Naive thymus-derived CD4-positive, alpha-beta T cell (primary cell): Measurements from ENCODE around the gene PHF19. TPM values are rescaled to one million over a fixed set of nuclear protein-coding genes. Genes with fewer than 3 reads are reported as not detected.

Source experiments
- ATAC-seq: fragments of 150-1000 bp; cut with Tn5 transposase; 2 replicates; pipeline ENCODE4 v1.10.0; 2021; ENCODE audit warnings: mild to moderate bottlenecking, moderate library complexity
- CTCF ChIA-PET: fragments of 350-600 bp; sonication (Branson Sonifier 250); formaldehyde crosslinking; loops from one replicate; lab custom pipeline; 2021; ENCODE audit warnings: antibody characterized with exemption; lab: Charles Lee
- POLR2A ChIA-PET: fragments of 350-600 bp; sonication (Branson Sonifier 250); formaldehyde crosslinking; loops from one replicate; lab custom pipeline; 2021; ENCODE audit warnings: antibody characterized with exemption, inconsistent platforms; lab: Charles Lee
- DNase-seq, 9 donors: peaks; one replicate each; pipeline versions ENCODE4 v3.0.0 to v3.0.0-alpha.2; 2020 to 2022; ENCODE audit warnings: mixed read lengths in 1 of 9
- H3K27ac ChIP-seq: one replicate; pipeline ENCODE4 v1.7.0; 2013; ENCODE audit warnings: mild to moderate bottlenecking, low read depth, low read length, moderate library complexity
- H3K27me3 ChIP-seq, 2 donors: one replicate each; pipeline ENCODE4 v1.7.0; 2013; ENCODE audit warnings: low read length in 2 of 2, mild to moderate bottlenecking in 2 of 2, moderate library complexity in 2 of 2; ENCODE audit not compliant: control insufficient read depth in 2 of 2, insufficient read depth in 2 of 2
- H3K36me3 ChIP-seq, 3 experiments: 1 replicate in 2 of 3; 2 replicates in 1 of 3; pipeline ENCODE4 v1.7.0; 2013; ENCODE audit warnings: low read length in 3 of 3, mild to moderate bottlenecking in 3 of 3, moderate library complexity in 1 of 3; ENCODE audit not compliant: insufficient read depth in 3 of 3, control insufficient read depth in 2 of 3
- H3K4me1 ChIP-seq, 2 donors: one replicate each; pipeline ENCODE4 v1.7.0; 2013; ENCODE audit warnings: low read length in 2 of 2, mild to moderate bottlenecking in 2 of 2, moderate library complexity in 1 of 2; ENCODE audit not compliant: control insufficient read depth in 2 of 2, insufficient read depth in 2 of 2
- H3K4me3 ChIP-seq: 2 replicates; pipeline ENCODE4 v1.7.0; 2013; ENCODE audit warnings: mild to moderate bottlenecking, low read length
- H3K9me3 ChIP-seq, 3 experiments: 1 replicate in 2 of 3; 2 replicates in 1 of 3; pipeline ENCODE4 v1.7.0; 2013; ENCODE audit warnings: low read length in 3 of 3; ENCODE audit not compliant: control insufficient read depth in 2 of 3
- H3K27ac Mint-ChIP-seq, 9 donors: one replicate each; pipeline ENCODE4 v1.8.0; 2020 to 2022; ENCODE audit warnings: mixed read lengths in 9 of 9, mild to moderate bottlenecking in 8 of 9, moderate library complexity in 5 of 9, inconsistent platforms in 2 of 9
- H3K27me3 Mint-ChIP-seq, 5 donors: one replicate each; pipeline ENCODE4 v1.8.0; 2021 to 2022; ENCODE audit warnings: mixed read lengths in 5 of 5, mild to moderate bottlenecking in 1 of 5
- H3K36me3 Mint-ChIP-seq, 5 donors: one replicate each; pipeline ENCODE4 v1.8.0; 2020 to 2022; ENCODE audit warnings: mixed read lengths in 5 of 5, mild to moderate bottlenecking in 3 of 5, inconsistent platforms in 1 of 5
- H3K4me1 Mint-ChIP-seq, 7 donors: one replicate each; pipeline ENCODE4 v1.8.0; 2020 to 2022; ENCODE audit warnings: mixed read lengths in 7 of 7, mild to moderate bottlenecking in 3 of 7, inconsistent platforms in 1 of 7
- H3K4me3 Mint-ChIP-seq, 10 donors: one replicate each; pipeline ENCODE4 v1.8.0; 2020 to 2022; ENCODE audit warnings: mild to moderate bottlenecking in 10 of 10, mixed read lengths in 10 of 10, moderate library complexity in 6 of 10, inconsistent platforms in 2 of 10
- H3K9me3 Mint-ChIP-seq, 11 donors: one replicate each; pipeline ENCODE4 v1.8.0; 2020 to 2022; ENCODE audit warnings: mixed read lengths in 11 of 11, mild to moderate bottlenecking in 4 of 11, inconsistent platforms in 1 of 11, moderate library complexity in 1 of 11
- intact Hi-C, 2 donors: fragments of 100-400 bp; cut with micrococcal nuclease; formaldehyde crosslinking; loops; one replicate each; pipeline ENCODE4 v1.15.1; 2023
- polyA plus RNA-seq, 2 donors: library from polyadenylated mRNA; unstranded; fragments of 300-500 nt; fragmentation: Illumina TruSeq; gene quantifications; one replicate each; pipeline ENCODE4 v1.2.3, GENCODE V29; 2021
- total RNA-seq, 6 experiments: library from RNA in 5 of 6; stranded (reverse) in 5 of 6; gene quantifications; 1 replicate in 5 of 6; 2 replicates in 1 of 6; pipeline ENCODE4 v1.2.3 and lab custom pipeline; 2021 to 2026

PHF19 gene
- total and polyA plus RNA-seq, 7 experiments from 2014 or later, result 13.1 to 271 (median 84.0) TPM

DNA sequence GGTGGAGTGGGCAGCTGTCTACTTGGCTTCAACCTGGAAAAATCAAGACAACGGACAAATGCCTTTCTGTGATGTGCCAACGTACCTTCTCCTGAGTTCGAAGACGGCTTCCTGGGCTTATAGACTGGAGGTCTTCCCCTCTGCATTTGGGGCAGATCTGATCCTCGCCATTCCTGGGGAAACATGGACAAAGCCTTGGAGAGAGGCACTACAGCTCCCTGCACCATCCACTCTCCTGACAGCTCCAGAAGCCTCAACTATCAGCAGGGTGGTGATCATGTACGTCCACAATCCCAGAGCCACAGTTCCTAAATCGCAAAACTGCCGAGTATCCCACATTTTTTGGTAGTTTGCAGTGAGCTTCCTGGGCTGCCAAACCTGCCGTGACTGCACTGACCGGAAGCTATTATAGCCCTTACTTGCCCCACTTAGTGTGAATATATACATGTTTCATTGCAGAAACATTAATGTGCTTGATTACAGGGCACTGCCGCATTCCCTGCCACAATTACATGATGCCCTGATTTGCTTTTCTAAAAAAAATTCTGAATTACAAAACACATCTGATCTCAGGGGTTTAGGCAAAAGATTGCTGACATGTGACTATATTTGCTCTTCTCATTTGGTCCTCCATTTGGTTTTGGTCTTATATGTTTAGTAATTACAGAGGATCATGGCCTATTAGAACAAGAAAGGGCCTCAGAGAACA lies 46.8 kb upstream of the PHF19 start:
- DNase-seq (no peak), ATAC-seq (no peak)
- peak overlapping the region; percentile 97 for H3K27ac ChIP-seq
- no peaks in the 10 kb centered on the region for H3K27me3 ChIP-seq
- Mint-ChIP-seq H3K27me3 (no peaks in the 10 kb centered on the region), H3K36me3 (peaks cover 14 to 61% (median 22%) of the 10 kb centered on the region in 5 donors), H3K27ac (peak overlapping the region; percentile 62 to 100 (median 99)), H3K4me3 (peak overlapping the region; percentile 90 to 100 (median 96)), H3K9me3 (no peaks in the 10 kb centered on the region), H3K4me1 (peaks cover 72 to 97% (median 90%) of the 10 kb centered on the region in 7 donors)
- no peaks in the 10 kb centered on the region for H3K9me3 ChIP-seq
- ChIA-PET CTCF (interaction anchor here (0.8 to 1.8 kb wide), 4 partner anchors 8 to 55 kb away, joined by 3 to 10 read pairs (median 5); no protein-coding TSS in a partner anchor), POLR2A (interaction anchor here (0.6 to 44.3 kb wide), 6 partner anchors 3 to 136 kb away, joined by 3 to 2417 read pairs (median 76); partner anchors contain the start of genes PHF19 and TRAF1)
- H3K4me3 ChIP-seq, result peak overlapping the region; percentile 79
- intact Hi-C loops, result loop anchor here in 1 of 2 donors (2.0 kb wide), 1 partner anchor 19 kb away; no protein-coding TSS in a partner anchor
- H3K4me1 ChIP-seq, result peaks cover 74 to 88% of the 10 kb centered on the region in 2 donors
- peaks cover 5 to 34% (median 7%) of the 10 kb centered on the region in 3 experiments for H3K36me3 ChIP-seq

DNA sequence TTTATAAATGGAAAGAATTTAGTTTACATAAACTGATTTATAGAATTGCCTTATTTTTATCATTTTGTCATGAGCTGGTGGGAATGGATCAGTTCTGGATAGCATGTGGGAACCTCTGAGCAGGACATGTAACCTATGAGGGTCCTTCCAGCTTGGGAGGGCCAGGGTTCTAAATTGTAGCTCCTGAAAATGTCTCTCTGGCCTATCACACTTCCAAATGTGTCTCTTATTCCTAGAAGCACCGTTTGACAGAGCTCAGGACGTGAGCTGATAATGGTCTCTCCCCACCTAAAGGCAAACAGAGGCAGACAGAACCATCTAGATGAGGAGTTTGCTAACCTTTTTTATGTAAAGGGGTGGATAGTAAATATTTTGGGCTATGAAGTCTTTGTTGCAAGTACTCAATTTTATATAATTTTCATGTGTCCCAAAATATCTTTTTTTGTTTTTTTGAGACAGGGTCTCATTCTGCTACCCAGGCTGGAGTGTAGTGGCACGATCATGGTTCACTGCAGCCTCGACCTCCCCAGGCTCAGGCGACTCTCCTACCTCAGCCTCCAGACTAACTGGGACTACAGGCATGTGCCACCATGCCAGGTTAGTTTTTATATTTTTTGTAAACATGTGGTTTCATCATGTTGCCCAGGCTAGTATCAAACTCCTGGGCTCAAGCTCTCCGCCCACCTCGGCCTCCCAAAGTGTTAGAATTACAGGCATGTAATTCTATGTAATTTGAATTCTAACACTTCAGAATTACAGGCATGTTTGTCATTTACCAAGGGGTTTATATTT lies 45.6 kb upstream of the PHF19 start:
- H3K27ac Mint-ChIP-seq, result peak overlapping the region in 8 of 9 donors; percentile 81 to 100 (median 90)
- H3K4me3 Mint-ChIP-seq, result peak overlapping the region; percentile 17 to 100 (median 72)
- peaks cover 82 to 93% of the 10 kb centered on the region in 2 donors for H3K4me1 ChIP-seq
- peaks cover 0 to 3% (median 0%) of the 10 kb centered on the region in 11 donors for H3K9me3 Mint-ChIP-seq
- intact Hi-C loops, result no loop called here
- POLR2A ChIA-PET, result interaction anchor here (1.9 to 44.3 kb wide), 5 partner anchors 2 to 76 kb away, joined by 6 to 2417 read pairs (median 135); partner anchors contain the start of genes PHF19 and TRAF1
- no peaks in the 10 kb centered on the region for H3K27me3 Mint-ChIP-seq
- ATAC-seq, result no peak
- H3K27ac ChIP-seq, result peak overlapping the region; percentile 97
- H3K27me3 ChIP-seq, result no peaks in the 10 kb centered on the region
- no peak for DNase-seq
- peaks cover 17 to 71% (median 25%) of the 10 kb centered on the region in 5 donors for H3K36me3 Mint-ChIP-seq
- H3K4me3 ChIP-seq, result peak overlapping the region; percentile 79
- H3K9me3 ChIP-seq, result peaks cover 0 to 3% (median 0%) of the 10 kb centered on the region in 3 experiments
- CTCF ChIA-PET, result interaction anchor here (0.8 to 1.8 kb wide), 3 partner anchors 13 to 54 kb away, joined by 3 to 6 read pairs (median 4); no protein-coding TSS in a partner anchor
- H3K4me1 Mint-ChIP-seq, result peaks cover 68 to 99% (median 90%) of the 10 kb centered on the region in 7 donors
- peaks cover 7 to 44% (median 16%) of the 10 kb centered on the region in 3 experiments for H3K36me3 ChIP-seq

DNA sequence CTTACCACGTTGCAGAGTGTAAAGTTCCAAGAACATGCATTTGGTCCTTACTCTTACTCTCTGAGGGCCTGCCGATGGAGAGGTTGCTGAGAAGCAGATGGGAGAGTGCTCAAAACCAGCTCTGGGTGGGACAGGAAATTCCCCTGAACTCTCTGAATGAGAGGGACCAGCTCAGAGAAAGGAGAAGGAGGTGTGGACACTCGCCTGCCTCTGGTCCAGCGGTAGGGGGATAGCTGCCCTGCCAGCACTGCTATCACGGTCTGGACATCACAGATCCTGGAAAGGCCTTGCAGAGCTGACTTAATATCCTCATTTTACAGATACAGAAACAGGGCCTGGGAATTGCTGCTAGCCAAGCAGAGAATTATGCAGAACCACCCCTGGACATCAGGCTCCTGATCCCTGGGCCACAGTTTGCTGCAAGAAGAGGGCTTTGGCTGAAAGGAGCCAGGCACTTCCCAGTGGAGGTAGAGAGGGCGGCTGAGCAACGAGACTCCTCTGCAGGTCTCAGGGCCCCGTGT lies 44.7 kb upstream of the PHF19 start:
- H3K36me3 ChIP-seq, result peaks cover 13 to 51% (median 19%) of the 10 kb centered on the region in 3 experiments
- H3K27ac ChIP-seq, result peak overlapping the region; percentile 97
- POLR2A ChIA-PET, result interaction anchor here (1.9 to 44.3 kb wide), 5 partner anchors 1 to 75 kb away, joined by 6 to 2417 read pairs (median 135); partner anchors contain the start of genes PHF19 and TRAF1
- H3K27me3 Mint-ChIP-seq, result no peaks in the 10 kb centered on the region
- no peaks in the 10 kb centered on the region for H3K27me3 ChIP-seq
- intact Hi-C loops, result no loop called here
- DNase-seq (no peak), ATAC-seq (no peak)
- H3K4me1 Mint-ChIP-seq, result peaks cover 67 to 99% (median 90%) of the 10 kb centered on the region in 7 donors
- H3K4me3 ChIP-seq, result peak overlapping the region; percentile 79
- CTCF ChIA-PET, result interaction anchor here (0.9 to 1.8 kb wide), 2 partner anchors 14 to 17 kb away, joined by 3 to 6 read pairs; no protein-coding TSS in a partner anchor
- H3K4me3 Mint-ChIP-seq, result peak overlapping the region; percentile 52 to 100 (median 73)
- peaks cover 22 to 80% (median 33%) of the 10 kb centered on the region in 5 donors for H3K36me3 Mint-ChIP-seq
- H3K4me1 ChIP-seq, result peaks cover 81 to 92% of the 10 kb centered on the region in 2 donors
- peaks cover 0 to 6% (median 0%) of the 10 kb centered on the region in 3 experiments for H3K9me3 ChIP-seq
- H3K9me3 Mint-ChIP-seq, result peaks cover 0 to 4% (median 0%) of the 10 kb centered on the region in 11 donors
- peak overlapping the region; percentile 68 to 100 (median 89) for H3K27ac Mint-ChIP-seq

DNA sequence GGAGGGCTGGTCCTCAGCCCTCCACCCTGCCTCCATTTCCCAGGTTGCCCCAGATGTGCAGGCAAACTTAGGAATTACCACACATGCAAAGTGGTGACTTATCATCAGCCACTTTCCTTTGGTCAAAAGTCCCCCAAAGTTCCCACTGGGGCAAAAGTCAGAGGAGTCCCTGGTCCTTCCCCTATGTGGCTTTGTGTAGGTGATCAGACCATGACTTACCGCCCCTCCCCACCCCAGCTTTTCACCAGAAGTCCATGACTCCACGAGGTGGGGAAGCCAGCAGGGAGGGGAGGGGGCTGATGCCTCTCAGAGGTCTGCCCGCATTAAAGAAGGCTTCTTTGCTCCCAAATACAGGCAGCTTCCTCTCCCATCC lies 43.8 kb upstream of the PHF19 start:
- Mint-ChIP-seq H3K4me3 (peak overlapping the region in 8 of 10 donors; percentile 8 to 100 (median 74)), H3K9me3 (peaks cover 0 to 4% (median 0%) of the 10 kb centered on the region in 11 donors), H3K27ac (peak overlapping the region in 8 of 9 donors; percentile 68 to 100 (median 90)), H3K4me1 (peaks cover 66 to 99% (median 90%) of the 10 kb centered on the region in 7 donors), H3K36me3 (peaks cover 23 to 82% (median 41%) of the 10 kb centered on the region in 5 donors), H3K27me3 (no peaks in the 10 kb centered on the region)
- ChIA-PET POLR2A (interaction anchor here (8.9 to 44.3 kb wide), 3 partner anchors 0 to 44 kb away, joined by 135 to 2417 read pairs (median 2417); partner anchors contain the start of genes PHF19 and TRAF1), CTCF (interaction anchor here (0.5 to 0.9 kb wide), 2 partner anchors 11 to 42 kb away, joined by 3 read pairs; no protein-coding TSS in a partner anchor)
- Histone ChIP-seq H3K4me1 (peaks cover 88 to 89% of the 10 kb centered on the region in 2 donors), H3K4me3 (peak overlapping the region; percentile 79), H3K36me3 (peaks cover 13 to 51% (median 19%) of the 10 kb centered on the region in 3 experiments), H3K27me3 (no peaks in the 10 kb centered on the region), H3K9me3 (peaks cover 0 to 6% (median 0%) of the 10 kb centered on the region in 3 experiments), H3K27ac (peak overlapping the region; percentile 97)
- ATAC-seq, result no peak
- no peak for DNase-seq
- intact Hi-C loops, result no loop called here

DNA sequence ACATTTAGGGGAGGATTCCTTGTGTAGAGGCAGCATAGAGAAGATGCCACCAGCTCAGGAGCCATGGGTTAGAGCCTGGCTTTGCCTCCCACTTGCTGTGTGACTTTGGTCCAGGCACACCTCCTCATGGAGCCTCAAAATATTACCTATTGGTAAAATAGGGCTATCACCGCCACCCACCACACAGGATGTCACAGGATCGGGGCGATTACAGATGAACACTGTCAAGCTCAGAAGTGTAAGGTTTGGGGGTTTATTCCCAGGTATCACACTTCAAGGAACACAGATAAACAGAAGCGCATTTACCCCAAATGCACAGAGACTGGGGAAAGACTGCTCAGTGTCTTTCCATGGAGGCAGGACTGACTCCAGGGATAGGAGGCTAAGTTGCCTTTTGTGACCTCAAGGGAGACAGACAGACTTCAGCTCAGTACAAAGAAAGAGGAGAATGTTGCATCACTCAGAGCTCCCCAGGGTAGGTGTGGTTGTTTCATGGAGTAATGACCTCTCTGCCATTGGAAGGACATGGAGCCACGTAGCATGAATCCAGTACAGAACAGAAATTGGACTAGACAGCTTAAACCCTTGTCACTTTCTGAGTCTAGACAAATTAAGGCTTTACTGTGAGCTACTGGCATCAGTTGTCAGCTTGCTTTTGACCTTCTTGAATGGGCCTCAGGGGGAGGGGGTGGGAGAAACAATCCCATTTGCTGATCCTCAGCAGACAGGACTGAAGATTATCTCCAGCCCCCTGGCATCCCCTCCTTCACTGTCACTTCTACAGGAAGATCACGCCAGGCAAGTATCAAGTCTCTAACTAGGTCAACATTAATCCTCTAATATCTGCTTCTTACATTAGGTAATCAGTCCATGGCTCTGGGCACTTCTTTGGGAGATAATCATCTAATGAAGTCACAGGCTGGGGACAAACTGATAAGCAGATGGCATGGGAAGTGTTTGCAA lies 43.1 kb upstream of the PHF19 start:
- peaks cover 15 to 51% (median 19%) of the 10 kb centered on the region in 3 experiments for H3K36me3 ChIP-seq
- peak overlapping the region; percentile 97 for H3K27ac ChIP-seq
- peak overlapping the region; percentile 8 to 100 (median 70) for H3K4me3 Mint-ChIP-seq
- DNase-seq (no peak), ATAC-seq (peak; percentile 33)
- intact Hi-C loops, result no loop called here
- H3K9me3 ChIP-seq, result peaks cover 0 to 6% (median 0%) of the 10 kb centered on the region in 3 experiments
- peaks cover 64 to 97% (median 87%) of the 10 kb centered on the region in 7 donors for H3K4me1 Mint-ChIP-seq
- ChIA-PET CTCF (interaction anchor here (0.8 to 0.9 kb wide), 3 partner anchors 41 to 140 kb away, joined by 3 to 4 read pairs (median 3); no protein-coding TSS in a partner anchor), POLR2A (interaction anchor here (0.9 to 44.3 kb wide), 5 partner anchors 1 to 52 kb away, joined by 4 to 2417 read pairs (median 135); partner anchors contain the start of genes PHF19 and TRAF1)
- H3K27me3 Mint-ChIP-seq, result no peaks in the 10 kb centered on the region
- peak overlapping the region; percentile 37 to 100 (median 90) for H3K27ac Mint-ChIP-seq
- peak overlapping the region; percentile 79 for H3K4me3 ChIP-seq
- H3K9me3 Mint-ChIP-seq, result peaks cover 0 to 4% (median 0%) of the 10 kb centered on the region in 11 donors
- H3K4me1 ChIP-seq, result peaks cover 88 to 95% of the 10 kb centered on the region in 2 donors
- H3K36me3 Mint-ChIP-seq, result peaks cover 23 to 80% (median 41%) of the 10 kb centered on the region in 5 donors
- H3K27me3 ChIP-seq, result no peaks in the 10 kb centered on the region
